Panc1 (cell line): ENCODE measurements around the gene C12orf42. TPM values are rescaled to one million over a fixed set of nuclear protein-coding genes. Genes with fewer than 3 reads are reported as not detected.

Experiments used
- ATAC-seq: fragments of 200-7000 bp; cut with Tn5 transposase; 2 replicates; pipeline ENCODE4 v1.9.1; 2020; ENCODE audit warnings: mild to moderate bottlenecking, moderate library complexity
- BruUV-seq: library from RNA; stranded (reverse); fragments of 400-500 nt; replicated peaks from 2 replicates; lab custom pipeline; 2021; lab: Mats Ljungman, UMichigan
- CTCF ChIA-PET: fragments of 300-600 bp; sonication (Branson Sonifier 250); formaldehyde crosslinking; loops from one replicate; lab custom pipeline; 2022; ENCODE audit warnings: antibody characterized with exemption; lab: Charles Lee
- POLR2A ChIA-PET: fragments of 300-600 bp; sonication (Branson Sonifier 250); formaldehyde crosslinking; loops from one replicate; lab custom pipeline; 2022; ENCODE audit warnings: antibody characterized with exemption; lab: Charles Lee
- DNase-seq: peaks from one replicate; pipeline ENCODE4 v3.0.0-alpha.2; 2010; ENCODE audit warnings: low read depth, low spot score
- H3K27ac ChIP-seq: 2 replicates; pipeline ENCODE4 v1.5.1; 2011; ENCODE audit warnings: mild to moderate bottlenecking, low read length, inconsistent platforms
- H3K27me3 ChIP-seq: fragments of 200-500 bp; sonication (Bioruptor generic); 2 replicates; pipeline ENCODE4 v1.6.0; 2014; ENCODE audit warnings: low read length, inconsistent platforms; ENCODE audit not compliant: control insufficient read depth, insufficient read depth
- H3K36me3 ChIP-seq: fragments of 200-500 bp; sonication (Bioruptor generic); 2 replicates; pipeline ENCODE4 v1.5.1; 2014; ENCODE audit warnings: inconsistent platforms, mild to moderate bottlenecking, low read length, moderate library complexity; ENCODE audit not compliant: control insufficient read depth, insufficient read depth
- H3K4me1 ChIP-seq: 2 replicates; pipeline ENCODE4 v1.5.1; 2011; ENCODE audit warnings: inconsistent platforms, mild to moderate bottlenecking, low read length, moderate library complexity; ENCODE audit not compliant: control insufficient read depth, insufficient read depth
- H3K4me3 ChIP-seq, 2 experiments: 2 replicates each; pipeline ENCODE4 v1.5.1; 2011 to 2012; ENCODE audit warnings: low read depth in 2 of 2, low read length in 2 of 2, mild to moderate bottlenecking in 2 of 2, inconsistent platforms in 1 of 2, moderate library complexity in 1 of 2
- H3K9me3 ChIP-seq: fragments of 200-500 bp; sonication (Bioruptor generic); 2 replicates; pipeline ENCODE4 v1.5.1; 2014; ENCODE audit warnings: low read depth, mild to moderate bottlenecking, inconsistent platforms, low read length, moderate library complexity; ENCODE audit not compliant: control insufficient read depth, insufficient read depth
- POLR2AphosphoS5 ChIP-seq: IDR thresholded peaks from 2 replicates; pipeline ENCODE4 v1.6.1; 2012; ENCODE audit warnings: mild to moderate bottlenecking, low read depth, low read length, moderate library complexity
- SIN3A ChIP-seq: IDR thresholded peaks from 2 replicates; pipeline ENCODE4 v1.6.1; 2012; ENCODE audit warnings: low read depth, mild to moderate bottlenecking, low read length, moderate library complexity, borderline replicate concordance; ENCODE audit not compliant: insufficient read depth
- TCF7L2 ChIP-seq: IDR thresholded peaks from 2 replicates; pipeline ENCODE4 v1.6.1; 2011; ENCODE audit warnings: mild to moderate bottlenecking, low read depth, low read length, inconsistent platforms
- in situ Hi-C: cut with HindIII; loops from 2 replicates; pipeline ENCODE4 v1.10.0; 2016; ENCODE audit warnings: low sequenced_read_pairs, low pct_unique_long_range_greater_than_20kb
- intact Hi-C: fragments of 100-400 bp; cut with micrococcal nuclease; formaldehyde crosslinking; loops from one replicate; pipeline ENCODE4 v1.10.0; 2022; ENCODE audit not compliant: unreplicated experiment
- total RNA-seq: library from RNA; stranded (reverse); gene quantifications from one replicate; pipeline ENCODE4 v1.2.1, GENCODE V29; 2021; ENCODE audit not compliant: unreplicated experiment
- TF ChIP-seq, protein P1 (sequence below): fragments of 450-650 bp; IDR thresholded peaks from 2 replicates; pipeline ENCODE4 v1.5.1; 2017; ENCODE audit warnings: mild to moderate bottlenecking
- TF ChIP-seq, protein P2 (sequence below), 2 experiments: IDR thresholded peaks; 2 replicates each; pipeline ENCODE4 v1.6.1; 2011 to 2012; ENCODE audit warnings: low read depth in 2 of 2, control low read depth in 1 of 2, low read length in 1 of 2, mild to moderate bottlenecking in 1 of 2, moderate library complexity in 1 of 2; ENCODE audit not compliant: insufficient read depth in 1 of 2

C12orf42 gene
- total RNA-seq, 1 experiment from 2014 or later, result not detected

DNA sequence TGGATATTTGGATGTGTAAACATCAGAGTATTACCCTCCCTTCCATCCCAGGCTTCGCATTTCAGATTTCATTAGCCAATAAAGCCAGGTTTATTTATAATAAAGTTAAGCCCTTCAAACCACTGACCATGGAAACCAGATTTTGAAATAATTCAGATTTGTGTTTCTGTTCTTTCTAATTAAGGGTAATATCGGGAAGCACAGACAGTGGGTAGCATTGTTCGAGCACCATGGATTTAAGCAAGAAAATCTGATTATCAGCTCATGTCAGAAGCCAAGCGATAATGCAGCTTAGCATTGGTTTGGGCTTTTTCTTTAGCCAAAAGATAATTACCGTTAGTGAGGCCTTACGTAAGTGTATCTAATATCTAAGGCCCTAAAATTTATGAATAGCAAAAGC, 116.1 kb downstream of the C12orf42 start:
- in situ Hi-C loops (no loop called here), intact Hi-C loops (no loop called here)

DNA sequence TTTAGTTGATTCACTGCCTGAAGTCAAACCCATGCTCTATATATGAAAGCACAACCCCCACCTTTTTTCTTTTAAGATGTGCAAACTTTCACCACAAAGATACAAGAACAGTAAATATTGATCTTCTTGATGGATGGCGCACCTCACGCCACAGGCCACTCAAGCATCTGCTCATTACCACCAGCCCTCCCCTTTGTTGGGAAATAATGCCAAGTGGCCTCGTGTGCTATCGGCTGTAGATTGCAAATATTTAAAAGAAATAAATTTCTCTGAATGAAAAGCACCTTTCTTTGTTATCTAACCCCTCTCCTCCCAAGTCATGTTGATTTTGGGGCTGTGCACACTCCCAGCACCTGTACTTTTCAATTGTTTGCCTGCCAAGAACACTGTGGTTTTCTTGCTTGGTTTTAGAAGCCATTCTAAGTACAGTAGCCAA, 122.7 kb downstream of the C12orf42 start:
- TF ChIP-seq POLR2AphosphoS5 (no peak), SIN3A (no peak), TCF7L2 (no peak)
- TF ChIP-seq, protein P1, sequence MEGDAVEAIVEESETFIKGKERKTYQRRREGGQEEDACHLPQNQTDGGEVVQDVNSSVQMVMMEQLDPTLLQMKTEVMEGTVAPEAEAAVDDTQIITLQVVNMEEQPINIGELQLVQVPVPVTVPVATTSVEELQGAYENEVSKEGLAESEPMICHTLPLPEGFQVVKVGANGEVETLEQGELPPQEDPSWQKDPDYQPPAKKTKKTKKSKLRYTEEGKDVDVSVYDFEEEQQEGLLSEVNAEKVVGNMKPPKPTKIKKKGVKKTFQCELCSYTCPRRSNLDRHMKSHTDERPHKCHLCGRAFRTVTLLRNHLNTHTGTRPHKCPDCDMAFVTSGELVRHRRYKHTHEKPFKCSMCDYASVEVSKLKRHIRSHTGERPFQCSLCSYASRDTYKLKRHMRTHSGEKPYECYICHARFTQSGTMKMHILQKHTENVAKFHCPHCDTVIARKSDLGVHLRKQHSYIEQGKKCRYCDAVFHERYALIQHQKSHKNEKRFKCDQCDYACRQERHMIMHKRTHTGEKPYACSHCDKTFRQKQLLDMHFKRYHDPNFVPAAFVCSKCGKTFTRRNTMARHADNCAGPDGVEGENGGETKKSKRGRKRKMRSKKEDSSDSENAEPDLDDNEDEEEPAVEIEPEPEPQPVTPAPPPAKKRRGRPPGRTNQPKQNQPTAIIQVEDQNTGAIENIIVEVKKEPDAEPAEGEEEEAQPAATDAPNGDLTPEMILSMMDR, result no peak
- TF ChIP-seq, protein P2, sequence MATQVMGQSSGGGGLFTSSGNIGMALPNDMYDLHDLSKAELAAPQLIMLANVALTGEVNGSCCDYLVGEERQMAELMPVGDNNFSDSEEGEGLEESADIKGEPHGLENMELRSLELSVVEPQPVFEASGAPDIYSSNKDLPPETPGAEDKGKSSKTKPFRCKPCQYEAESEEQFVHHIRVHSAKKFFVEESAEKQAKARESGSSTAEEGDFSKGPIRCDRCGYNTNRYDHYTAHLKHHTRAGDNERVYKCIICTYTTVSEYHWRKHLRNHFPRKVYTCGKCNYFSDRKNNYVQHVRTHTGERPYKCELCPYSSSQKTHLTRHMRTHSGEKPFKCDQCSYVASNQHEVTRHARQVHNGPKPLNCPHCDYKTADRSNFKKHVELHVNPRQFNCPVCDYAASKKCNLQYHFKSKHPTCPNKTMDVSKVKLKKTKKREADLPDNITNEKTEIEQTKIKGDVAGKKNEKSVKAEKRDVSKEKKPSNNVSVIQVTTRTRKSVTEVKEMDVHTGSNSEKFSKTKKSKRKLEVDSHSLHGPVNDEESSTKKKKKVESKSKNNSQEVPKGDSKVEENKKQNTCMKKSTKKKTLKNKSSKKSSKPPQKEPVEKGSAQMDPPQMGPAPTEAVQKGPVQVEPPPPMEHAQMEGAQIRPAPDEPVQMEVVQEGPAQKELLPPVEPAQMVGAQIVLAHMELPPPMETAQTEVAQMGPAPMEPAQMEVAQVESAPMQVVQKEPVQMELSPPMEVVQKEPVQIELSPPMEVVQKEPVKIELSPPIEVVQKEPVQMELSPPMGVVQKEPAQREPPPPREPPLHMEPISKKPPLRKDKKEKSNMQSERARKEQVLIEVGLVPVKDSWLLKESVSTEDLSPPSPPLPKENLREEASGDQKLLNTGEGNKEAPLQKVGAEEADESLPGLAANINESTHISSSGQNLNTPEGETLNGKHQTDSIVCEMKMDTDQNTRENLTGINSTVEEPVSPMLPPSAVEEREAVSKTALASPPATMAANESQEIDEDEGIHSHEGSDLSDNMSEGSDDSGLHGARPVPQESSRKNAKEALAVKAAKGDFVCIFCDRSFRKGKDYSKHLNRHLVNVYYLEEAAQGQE (IDR thresholded peaks at IDR 0.05; ENCODE audit: insufficient read depth in 1 of 2, low read depth in 2 of 2, low read length in 1 of 2), result no peak
- in situ Hi-C loops (no loop called here), intact Hi-C loops (no loop called here)
- CTCF ChIA-PET, result no interaction called here
- BruUV-seq, result no TSS peak
- Histone ChIP-seq H3K27me3 (no peaks in the 10 kb centered on the region), H3K36me3 (no peaks in the 10 kb centered on the region; the same call in 1 of the 2 replicates), H3K4me1 (no peaks in the 10 kb centered on the region), H3K27ac (no peak overlapping the region), H3K9me3 (no peaks in the 10 kb centered on the region), H3K4me3 (no peak overlapping the region)
- ATAC-seq (no peak), DNase-seq (no peak)
- POLR2A ChIA-PET, result no interaction called here

More for the DNA sequence above, 116.1 kb downstream of the C12orf42 start:
- Histone ChIP-seq H3K27me3 (no peaks in the 10 kb centered on the region), H3K36me3 (no peaks in the 10 kb centered on the region; the same call in 1 of the 2 replicates), H3K4me1 (no peaks in the 10 kb centered on the region), H3K9me3 (no peaks in the 10 kb centered on the region), H3K27ac (no peak overlapping the region), H3K4me3 (no peak overlapping the region)
- no peak for DNase-seq
- TF ChIP-seq, protein P1, result no peak
- TF ChIP-seq TCF7L2, result no peak
- POLR2A ChIA-PET, result no interaction called here
- ATAC-seq, result no peak
- CTCF ChIA-PET, result no interaction called here
- no TSS peak for BruUV-seq
